Measurements from ENCODE around the gene ABCC8. TPM values are rescaled to one million over a fixed set of nuclear protein-coding genes. Genes with fewer than 3 reads are reported as not detected.

ABCC8 gene
- total RNA-seq, result not detected in 2 replicates

GRCh38 chr11:17476317-17477083, at the start of gene ABCC8:
Gene ABCC8, minus strand, starts transcription at chr11:17476845. Its CDS starts 69 bp downstream, at chr11:17476776.

GRCh38 chr11:17388609-17389210, 87.9 kb downstream of the ABCC8 start, which contains the start of gene KCNJ11:
Gene KCNJ11, minus strand, starts transcription at chr11:17388659. Its CDS starts 568 bp downstream, at chr11:17388091.

GRCh38 chr11:17351510-17352176, 125.0 kb downstream of the ABCC8 start, which contains the start of gene NCR3LG1:
Gene NCR3LG1, plus strand, starts transcription at chr11:17351800. Its CDS starts 170 bp downstream, at chr11:17351970.

Other genes with a start within 250 kb of the ABCC8 start
- gene NUCB2, start 200.1 kb downstream of the ABCC8 start, total RNA-seq, result 96.4 and 166 TPM in 2 replicates
- gene NCR3LG1, start 125.0 kb downstream of the ABCC8 start, total RNA-seq, result 5.1 and 6.0 TPM in 2 replicates
- gene KCNJ11, start 88.2 kb downstream of the ABCC8 start, total RNA-seq, result not detected in 2 replicates
- gene USH1C, start 67.6 kb upstream of the ABCC8 start, total RNA-seq, result not detected in 2 replicates
- gene OTOG, start 70.4 kb upstream of the ABCC8 start, total RNA-seq, result not detected in 2 replicates
- not detected in 2 replicates for gene MYOD1, start 242.7 kb upstream of the ABCC8 start, total RNA-seq

Measured in smooth muscle cell of trachea (primary cell).